ENCODE measurements around the gene IGSF9. TPM values are rescaled to one million over a fixed set of nuclear protein-coding genes. Genes with fewer than 3 reads are reported as not detected.

IGSF9 gene
- total RNA-seq, 3 donors from 2014 or later, result 21.5 to 70.8 (median 25.9) TPM

DNA sequence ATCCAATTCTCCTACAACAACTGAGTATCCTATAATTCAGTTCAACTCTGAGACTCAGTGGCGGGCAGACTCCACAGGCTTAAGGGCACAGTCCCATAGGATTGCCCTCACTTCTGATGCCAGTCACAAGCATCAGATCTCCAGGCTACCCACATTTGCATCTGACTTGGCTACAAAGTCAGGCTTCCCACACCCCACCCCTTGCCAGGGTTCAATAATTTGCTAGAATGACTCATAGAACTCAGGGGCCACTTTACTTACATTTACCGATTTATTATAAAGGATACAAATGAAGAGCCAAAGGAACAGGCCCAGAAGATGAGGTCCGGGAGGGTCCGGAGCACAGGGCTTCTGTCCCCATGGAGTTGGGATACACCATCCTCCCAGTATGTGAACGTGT lies 44.6 kb upstream of the IGSF9 start:
- TF ChIP-seq, protein P1, sequence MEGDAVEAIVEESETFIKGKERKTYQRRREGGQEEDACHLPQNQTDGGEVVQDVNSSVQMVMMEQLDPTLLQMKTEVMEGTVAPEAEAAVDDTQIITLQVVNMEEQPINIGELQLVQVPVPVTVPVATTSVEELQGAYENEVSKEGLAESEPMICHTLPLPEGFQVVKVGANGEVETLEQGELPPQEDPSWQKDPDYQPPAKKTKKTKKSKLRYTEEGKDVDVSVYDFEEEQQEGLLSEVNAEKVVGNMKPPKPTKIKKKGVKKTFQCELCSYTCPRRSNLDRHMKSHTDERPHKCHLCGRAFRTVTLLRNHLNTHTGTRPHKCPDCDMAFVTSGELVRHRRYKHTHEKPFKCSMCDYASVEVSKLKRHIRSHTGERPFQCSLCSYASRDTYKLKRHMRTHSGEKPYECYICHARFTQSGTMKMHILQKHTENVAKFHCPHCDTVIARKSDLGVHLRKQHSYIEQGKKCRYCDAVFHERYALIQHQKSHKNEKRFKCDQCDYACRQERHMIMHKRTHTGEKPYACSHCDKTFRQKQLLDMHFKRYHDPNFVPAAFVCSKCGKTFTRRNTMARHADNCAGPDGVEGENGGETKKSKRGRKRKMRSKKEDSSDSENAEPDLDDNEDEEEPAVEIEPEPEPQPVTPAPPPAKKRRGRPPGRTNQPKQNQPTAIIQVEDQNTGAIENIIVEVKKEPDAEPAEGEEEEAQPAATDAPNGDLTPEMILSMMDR (IDR thresholded peaks at IDR 0.05), result no peak
- no peaks in the 10 kb centered on the region for H3K9me3 ChIP-seq
- ATAC-seq, result no peak
- H3K4me1 ChIP-seq (ENCODE audit: low read depth), result no peaks in the 10 kb centered on the region
- no peaks in the 10 kb centered on the region for H3K36me3 ChIP-seq (ENCODE audit: low read depth)
- no peak overlapping the region for H3K4me3 ChIP-seq
- intact Hi-C loops (cut with DNase I, micrococcal nuclease), result no loop called here
- DNase-seq, result no peak

DNA sequence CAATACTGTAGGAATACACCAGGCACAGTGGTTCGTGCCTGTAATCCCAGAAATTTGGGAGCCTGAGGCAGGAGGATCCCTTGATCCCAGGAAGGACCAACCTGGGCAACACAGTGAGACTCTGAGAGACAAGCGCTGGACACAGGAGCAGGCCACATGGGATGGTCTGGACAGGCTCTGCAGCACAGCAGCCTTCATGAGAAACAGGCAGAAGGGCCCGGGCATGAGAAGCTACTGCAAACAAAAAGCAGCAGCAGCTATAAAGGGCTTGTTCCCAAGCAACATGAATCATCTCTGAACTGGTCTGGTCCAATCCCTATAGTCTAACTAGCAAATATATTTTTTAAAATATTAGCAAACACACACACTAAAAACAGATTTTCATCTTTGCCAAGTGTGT lies 44.2 kb upstream of the IGSF9 start:
- ATAC-seq, result no peak

DNA sequence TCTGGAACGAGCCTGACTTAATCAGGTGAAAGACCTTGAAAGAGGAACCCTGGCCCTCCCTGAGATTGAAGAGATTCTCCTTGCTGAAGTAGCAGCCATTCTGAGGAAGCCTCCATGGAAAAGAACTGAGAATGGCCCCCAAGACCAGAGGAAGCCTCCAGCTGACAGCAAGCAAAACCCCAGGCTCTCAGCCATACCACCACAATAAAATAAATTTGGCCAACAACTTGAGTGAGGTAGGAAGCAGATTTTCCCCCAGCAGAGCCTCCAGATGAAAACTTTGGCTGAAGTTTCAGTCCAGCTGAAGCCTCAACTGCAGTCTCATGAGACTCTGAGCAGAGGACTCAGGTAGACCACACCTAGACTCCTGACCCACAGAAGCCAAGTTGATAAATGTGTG lies 42.6 kb upstream of the IGSF9 start:
- no peaks in the 10 kb centered on the region for H3K9me3 ChIP-seq
- ATAC-seq (no peak), DNase-seq (no peak)
- H3K4me1 ChIP-seq (ENCODE audit: low read depth), result no peaks in the 10 kb centered on the region
- H3K4me3 ChIP-seq, result no peak overlapping the region
- no peaks in the 10 kb centered on the region for H3K36me3 ChIP-seq (ENCODE audit: low read depth)
- TF ChIP-seq, protein P1 (IDR thresholded peaks at IDR 0.05), result no peak
- intact Hi-C loops (cut with DNase I, micrococcal nuclease), result no loop called here

More for the DNA sequence above, 44.2 kb upstream of the IGSF9 start:
- no peak overlapping the region for H3K4me3 ChIP-seq
- TF ChIP-seq, protein P1 (IDR thresholded peaks at IDR 0.05), result no peak
- no peak for DNase-seq
- intact Hi-C loops (cut with DNase I, micrococcal nuclease), result no loop called here
- H3K4me1 ChIP-seq (ENCODE audit: low read depth), result no peaks in the 10 kb centered on the region
- no peaks in the 10 kb centered on the region for H3K9me3 ChIP-seq
- H3K36me3 ChIP-seq (ENCODE audit: low read depth), result no peaks in the 10 kb centered on the region

- DNase-seq, result no peak
- TF ChIP-seq, protein P1 (IDR thresholded peaks at IDR 0.05), result no peak
- Histone ChIP-seq H3K4me3 (no peak overlapping the region), H3K9me3 (no peaks in the 10 kb centered on the region), H3K4me1 (ENCODE audit: low read depth) (no peaks in the 10 kb centered on the region), H3K36me3 (ENCODE audit: low read depth) (no peaks in the 10 kb centered on the region)
- intact Hi-C loops (cut with DNase I, micrococcal nuclease), result no loop called here
- ATAC-seq, result no peak
Observed at GRCh38 chr1:159987186-159987585, 41.8 kb upstream of the IGSF9 start.

DNA sequence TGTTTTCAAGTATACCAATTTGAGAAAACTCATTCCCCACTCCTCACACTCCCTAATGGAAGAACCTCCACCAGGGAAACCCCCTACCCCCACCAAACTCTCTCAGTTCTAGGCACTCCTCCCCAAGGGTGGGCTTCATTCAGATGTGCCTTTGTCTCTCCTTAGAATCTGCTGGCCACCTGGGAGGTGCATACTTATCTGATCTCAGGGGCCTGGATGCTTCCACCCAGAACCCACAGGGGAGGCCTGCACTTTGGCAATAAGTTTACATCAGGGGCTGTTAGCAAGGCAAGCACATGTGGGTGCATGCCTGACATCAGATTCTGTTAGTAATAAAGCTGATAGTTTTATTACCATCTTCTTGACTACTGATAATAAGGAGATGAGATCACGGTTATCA lies 41.1 kb upstream of the IGSF9 start:
- DNase-seq (no peak), ATAC-seq (no peak)
- TF ChIP-seq, protein P1 (IDR thresholded peaks at IDR 0.05), result no peak

DNA sequence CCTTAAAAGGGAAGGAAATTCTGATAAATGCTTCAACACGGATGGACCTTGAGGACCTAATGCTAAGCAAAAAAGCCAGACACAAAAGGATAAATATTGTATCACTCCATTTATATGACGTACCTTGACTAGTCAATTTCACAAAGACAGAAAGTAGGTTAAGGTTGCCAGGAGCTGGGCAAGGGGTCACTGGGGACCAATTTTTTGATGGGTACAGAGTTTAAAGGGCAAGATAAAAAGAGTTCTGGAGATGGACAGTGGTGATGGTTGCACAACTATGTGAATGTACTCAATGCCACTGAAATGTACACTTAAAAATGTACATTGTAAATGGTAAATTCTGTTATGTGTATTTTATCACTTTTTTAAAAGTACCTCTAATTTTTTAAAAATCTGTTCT lies 40.7 kb upstream of the IGSF9 start:
- no peaks in the 10 kb centered on the region for H3K4me1 ChIP-seq (ENCODE audit: low read depth)
- ATAC-seq (no peak), DNase-seq (no peak)
- no peak overlapping the region for H3K4me3 ChIP-seq
- H3K36me3 ChIP-seq (ENCODE audit: low read depth), result no peaks in the 10 kb centered on the region
- TF ChIP-seq, protein P1 (IDR thresholded peaks at IDR 0.05), result no peak
- H3K9me3 ChIP-seq, result no peaks in the 10 kb centered on the region
- intact Hi-C loops (cut with DNase I, micrococcal nuclease), result no loop called here

More for the DNA sequence above, 41.1 kb upstream of the IGSF9 start:
- intact Hi-C loops (cut with DNase I, micrococcal nuclease), result no loop called here
- H3K36me3 ChIP-seq (ENCODE audit: low read depth), result no peaks in the 10 kb centered on the region
- no peaks in the 10 kb centered on the region for H3K9me3 ChIP-seq
- no peak overlapping the region for H3K4me3 ChIP-seq
- H3K4me1 ChIP-seq (ENCODE audit: low read depth), result no peaks in the 10 kb centered on the region

Measured in mucosa of descending colon (tissue), 3 donors.